Transverse colon (tissue), 4 donors: ENCODE results near the gene PDE6A.

ENCODE experiments used
- POLR2A ChIP-seq: fragments of 450-650 bp; IDR thresholded peaks from one replicate; pipeline ENCODE4 v1.6.1; 2016; ENCODE audit warnings: antibody characterized with exemption, mild to moderate bottlenecking, moderate library complexity
- POLR2AphosphoS5 ChIP-seq, 3 donors: sonication (generic); formaldehyde crosslinking; IDR thresholded peaks; one replicate each; pipeline ENCODE4 v1.6.1; 2016; ENCODE audit warnings: antibody characterized with exemption in 3 of 3
- TF ChIP-seq, protein P1 (sequence below), 5 experiments: fragments of 200-600 bp in 3 of 5; fragments of 450-650 bp in 2 of 5; sonication (generic) in 3 of 5; IDR thresholded peaks; 1 replicate in 2 of 5; 2 replicates in 3 of 5; pipeline ENCODE4 v1.5.1; 2016 to 2017; ENCODE audit warnings: antibody characterized with exemption in 5 of 5, inconsistent platforms in 3 of 5, mild to moderate bottlenecking in 2 of 5, moderate library complexity in 1 of 5

- TF ChIP-seq, protein P1, sequence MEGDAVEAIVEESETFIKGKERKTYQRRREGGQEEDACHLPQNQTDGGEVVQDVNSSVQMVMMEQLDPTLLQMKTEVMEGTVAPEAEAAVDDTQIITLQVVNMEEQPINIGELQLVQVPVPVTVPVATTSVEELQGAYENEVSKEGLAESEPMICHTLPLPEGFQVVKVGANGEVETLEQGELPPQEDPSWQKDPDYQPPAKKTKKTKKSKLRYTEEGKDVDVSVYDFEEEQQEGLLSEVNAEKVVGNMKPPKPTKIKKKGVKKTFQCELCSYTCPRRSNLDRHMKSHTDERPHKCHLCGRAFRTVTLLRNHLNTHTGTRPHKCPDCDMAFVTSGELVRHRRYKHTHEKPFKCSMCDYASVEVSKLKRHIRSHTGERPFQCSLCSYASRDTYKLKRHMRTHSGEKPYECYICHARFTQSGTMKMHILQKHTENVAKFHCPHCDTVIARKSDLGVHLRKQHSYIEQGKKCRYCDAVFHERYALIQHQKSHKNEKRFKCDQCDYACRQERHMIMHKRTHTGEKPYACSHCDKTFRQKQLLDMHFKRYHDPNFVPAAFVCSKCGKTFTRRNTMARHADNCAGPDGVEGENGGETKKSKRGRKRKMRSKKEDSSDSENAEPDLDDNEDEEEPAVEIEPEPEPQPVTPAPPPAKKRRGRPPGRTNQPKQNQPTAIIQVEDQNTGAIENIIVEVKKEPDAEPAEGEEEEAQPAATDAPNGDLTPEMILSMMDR (IDR thresholded peaks at IDR 0.05), result peak; percentile 32 to 68 (median 58)
- TF ChIP-seq POLR2AphosphoS5 (IDR thresholded peaks at IDR 0.05) (peak in 1 of 3 donors; percentile 13), POLR2A (no peak)
These were observed 106.8 kb downstream of the PDE6A start for GRCh38 chr5:149837680-149838269.
